H1 (cell line): ENCODE data around the gene ITGB7. TPM values are rescaled to one million over a fixed set of nuclear protein-coding genes. Genes with fewer than 3 reads are reported as not detected.

Source experiments
- ATF3 ChIP-seq: IDR thresholded peaks from 2 replicates; pipeline ENCODE4 v1.6.1; 2011; ENCODE audit warnings: low read depth, mild to moderate bottlenecking, low read length; ENCODE audit not compliant: insufficient read depth
- BACH1 ChIP-seq: IDR thresholded peaks from 2 replicates; pipeline ENCODE4 v1.6.1; 2012; ENCODE audit warnings: low read length, improper control_type of control experiment
- CTCF ChIP-seq, 3 experiments: IDR thresholded peaks; 1 replicate in 2 of 3; 2 replicates in 1 of 3; pipeline versions ENCODE4 v1.5.1 to v1.6.1; 2011; ENCODE audit warnings: low read length in 3 of 3, mild to moderate bottlenecking in 3 of 3, inconsistent platforms in 2 of 3, low read depth in 1 of 3, moderate library complexity in 1 of 3; ENCODE audit not compliant: insufficient read depth in 1 of 3; ENCODE audit errors: control extremely low read depth in 1 of 3
- HDAC2 ChIP-seq, 2 experiments: fragments of 300-600 bp in 1 of 2; sonication (generic) in 1 of 2; IDR thresholded peaks; 2 replicates each; pipeline ENCODE4 v1.6.1; 2011 to 2012; ENCODE audit warnings: low read depth in 2 of 2, low read length in 2 of 2, mild to moderate bottlenecking in 2 of 2, moderate library complexity in 2 of 2, borderline replicate concordance in 1 of 2, inconsistent platforms in 1 of 2
- JUN ChIP-seq: IDR thresholded peaks from 2 replicates; pipeline ENCODE4 v1.6.1; 2011; ENCODE audit warnings: low read depth, mild to moderate bottlenecking, improper control_type of control experiment, low read length
- KDM1A ChIP-seq: fragments of 200-600, 300-600 bp; sonication (generic); IDR thresholded peaks from 2 replicates; pipeline ENCODE4 v1.7.1; 2016; ENCODE audit warnings: mild to moderate bottlenecking, low read length, borderline replicate concordance
- KDM4A ChIP-seq: IDR thresholded peaks from one replicate; pipeline ENCODE4 v1.7.1; 2012; ENCODE audit warnings: low read depth, mild to moderate bottlenecking, moderate library complexity, low read length, inconsistent platforms; ENCODE audit not compliant: severe bottlenecking
- MAX ChIP-seq: IDR thresholded peaks from 2 replicates; pipeline ENCODE4 v1.6.1; 2012; ENCODE audit warnings: inconsistent platforms
- POLR2A ChIP-seq, 2 experiments: IDR thresholded peaks; 1 replicate in 1 of 2; 2 replicates in 1 of 2; pipeline ENCODE4 v1.6.1; 2011; ENCODE audit warnings: low read depth in 2 of 2, low read length in 2 of 2, mild to moderate bottlenecking in 2 of 2; ENCODE audit errors: control extremely low read depth in 1 of 2
- POU5F1 ChIP-seq: IDR thresholded peaks from 2 replicates; pipeline ENCODE4 v1.6.1; 2011; ENCODE audit warnings: low read depth, mild to moderate bottlenecking, low read length, moderate library complexity
- RAD21 ChIP-seq, 2 experiments: IDR thresholded peaks in 1 of 2; conservative IDR thresholded peaks in 1 of 2; 2 replicates each; pipeline ENCODE4 v1.6.1; 2011; ENCODE audit warnings: low read depth in 2 of 2, low read length in 2 of 2, improper control_type of control experiment in 1 of 2, inconsistent platforms in 1 of 2, mild to moderate bottlenecking in 1 of 2, moderate library complexity in 1 of 2
- RXRA ChIP-seq: IDR thresholded peaks from 2 replicates; pipeline ENCODE4 v1.6.1; 2011; ENCODE audit warnings: low read depth, mild to moderate bottlenecking, low read length, moderate library complexity; ENCODE audit not compliant: insufficient read depth
- SIRT6 ChIP-seq: IDR thresholded peaks from one replicate; pipeline ENCODE4 v1.7.1; 2012; ENCODE audit warnings: low read length, inconsistent platforms
- SP1 ChIP-seq: IDR thresholded peaks from 2 replicates; pipeline ENCODE4 v1.6.1; 2011; ENCODE audit warnings: low read depth, low read length
- SP2 ChIP-seq: IDR thresholded peaks from 2 replicates; pipeline ENCODE4 v1.6.1; 2012; ENCODE audit warnings: mild to moderate bottlenecking, low read length, inconsistent platforms
- SP4 ChIP-seq: IDR thresholded peaks from 2 replicates; pipeline ENCODE4 v1.6.1; 2012; ENCODE audit warnings: low read length, inconsistent platforms
- SUZ12 ChIP-seq: fragments of 200-600 bp; sonication (generic); IDR thresholded peaks from 2 replicates; pipeline ENCODE4 v1.6.1; 2012; ENCODE audit warnings: mild to moderate bottlenecking, inconsistent platforms, low read length, moderate library complexity, mixed read lengths
- TAF7 ChIP-seq: optimal IDR thresholded peaks from 2 replicates; pipeline ENCODE3; 2011; ENCODE audit warnings: low read depth, mild to moderate bottlenecking, inconsistent platforms, low read length, moderate library complexity, borderline replicate concordance
- USF2 ChIP-seq: IDR thresholded peaks from 2 replicates; pipeline ENCODE4 v1.6.1; 2011; ENCODE audit warnings: low read length, improper control_type of control experiment
- ZNF274 ChIP-seq: IDR thresholded peaks from 2 replicates; pipeline ENCODE4 v1.7.0; 2012; ENCODE audit warnings: low read length, borderline replicate concordance; ENCODE audit errors: extremely low read depth
- polyA plus RNA-seq, 7 experiments: library from polyadenylated mRNA; depleted of rRNA in 3 of 7; stranded (reverse) in 5 of 7; unstranded in 2 of 7; fragments of >200 nt in 5 of 7; fragments of 200-250 nt in 2 of 7; gene quantifications; 1 replicate in 5 of 7; 2 replicates in 1 of 7; 4 replicates in 1 of 7; pipeline versions ENCODE4 v1.2.1 to v1.2.3, GENCODE V29; 2011 to 2013; ENCODE audit warnings: missing spikeins in 2 of 7, mixed read lengths in 2 of 7
- total RNA-seq: library from RNA; stranded (reverse); fragmentation: NEBNext Ultra II Directional; extraction: Animal tissue kit (Norgen Biotek cat#: 25700); gene quantifications from 2 replicates; pipeline ENCODE4 v1.2.1, GENCODE V29; 2021

The ITGB7 gene
- total and polyA plus RNA-seq, 2 of the 8 experiments (the other 6 are each of a cell fraction or from before 2014, with no cell fraction given): 0.35 to 0.54 TPM

GRCh38 chr12:53190108-53190729, 16.8 kb downstream of the ITGB7 start (continued):
- TF ChIP-seq TAF7: no peak
- 0 out of 2 replicates have a peak, but pooled peaks have one; percentile 7 for TF ChIP-seq BACH1
- peak; percentile 63 to 75 for TF ChIP-seq RAD21 (IDR thresholded peaks at IDR 0.05 in 1 of 2, conservative IDR thresholded peaks at IDR 0.05 in 1 of 2; ENCODE audit: low read depth in 2 of 2, low read length in 2 of 2)
- no peak for TF ChIP-seq POU5F1
- TF ChIP-seq POLR2A (IDR thresholded peaks at IDR 0.05; ENCODE audit: control extremely low read depth in 1 of 2, low read depth in 2 of 2, low read length in 2 of 2): no peak
- TF ChIP-seq KDM1A: no peak
- no peak for TF ChIP-seq USF2
- TF ChIP-seq RXRA: no peak
- no peak for TF ChIP-seq SP4
- peak; percentile 86 to 97 (median 89) for TF ChIP-seq CTCF (IDR thresholded peaks at IDR 0.05; ENCODE audit: control extremely low read depth in 1 of 3, insufficient read depth in 1 of 3, low read depth in 1 of 3, low read length in 3 of 3)
- TF ChIP-seq KDM4A: no peak
- no peak for TF ChIP-seq HDAC2 (IDR thresholded peaks at IDR 0.05; ENCODE audit: borderline replicate concordance in 1 of 2, low read depth in 2 of 2, low read length in 2 of 2)
- TF ChIP-seq SP1: no peak
- TF ChIP-seq SP2: no peak
- no peak for TF ChIP-seq ATF3
- no peak for TF ChIP-seq ZNF274
- peak; percentile 33; the same call in 1 of the 2 replicates for TF ChIP-seq MAX
- TF ChIP-seq SIRT6: no peak
- TF ChIP-seq SUZ12: no peak
- TF ChIP-seq JUN: no peak
